GM21529 (cell line): ENCODE results near the gene C4A.
"Not testable (repeated sequence)": the region's sequence is repeated elsewhere in the genome, so short reads cannot be mapped to it uniquely, and the experiment has no call there.

Source experiments
- ATAC-seq: cut with Tn5 transposase; IDR thresholded peaks from one replicate; pipeline ENCODE4 v1.9.1; 2021; ENCODE audit not compliant: unreplicated experiment

The C4A gene

GRCh38 chr6:31979238-31979898 is 2.5 kb upstream of the C4A start:
- ATAC-seq = no peak

DNA sequence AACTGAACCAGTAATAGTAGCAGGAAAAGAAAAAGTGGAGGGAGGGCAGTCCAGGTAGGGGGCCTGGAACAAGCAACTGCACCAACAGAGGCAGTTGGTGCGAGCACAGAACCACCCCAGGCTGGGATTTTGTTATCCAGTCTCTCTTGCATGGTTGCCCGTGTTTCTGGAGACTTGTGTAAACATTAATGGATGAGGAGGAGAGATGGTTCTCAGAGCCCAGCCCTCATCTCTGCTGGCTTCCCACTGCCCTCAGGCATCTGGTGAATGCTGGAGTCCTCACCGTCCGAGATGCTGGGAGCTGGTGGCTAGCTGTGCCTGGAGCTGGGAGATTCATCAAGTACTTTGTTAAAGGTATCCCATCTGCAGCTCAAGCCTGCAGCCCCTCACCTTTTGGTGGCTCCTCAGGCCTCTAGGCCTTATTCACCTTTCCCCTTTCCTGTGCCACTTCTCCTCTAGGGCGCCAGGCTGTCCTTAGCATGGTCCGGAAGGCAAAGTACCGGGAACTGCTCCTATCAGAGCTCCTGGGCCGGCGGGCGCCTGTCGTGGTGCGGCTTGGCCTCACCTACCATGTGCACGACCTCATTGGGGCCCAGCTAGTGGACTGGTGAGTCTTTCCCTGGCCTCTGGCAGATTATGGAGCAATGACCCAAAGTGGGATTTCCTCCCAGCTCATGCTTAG is 1.5 kb upstream of the C4A start:
- not testable (repeated sequence) for ATAC-seq

GRCh38 chr6:31980998-31981397 is 859 bp upstream of the C4A start:
- ATAC-seq = not testable (repeated sequence)

DNA sequence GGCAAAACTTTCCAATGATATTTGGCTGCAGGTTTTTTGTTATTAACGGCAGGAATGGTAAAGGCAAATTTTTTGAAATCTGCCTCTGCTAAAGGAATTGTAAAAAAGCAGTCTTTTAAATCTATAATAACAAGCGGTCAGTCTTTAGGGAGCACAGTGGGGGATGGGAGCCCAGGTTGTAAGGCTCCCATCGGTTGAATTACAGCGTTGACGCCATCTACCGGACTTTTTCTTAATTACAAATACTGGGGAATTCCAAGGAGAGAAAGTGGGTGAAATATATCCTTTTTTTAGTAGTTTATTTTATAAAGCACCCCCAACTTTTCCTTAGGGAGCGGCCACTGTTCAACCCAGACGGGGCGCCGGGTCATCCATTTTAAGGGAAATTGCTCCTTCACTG is 7.5 kb downstream of the C4A start:
- ATAC-seq = not testable (repeated sequence)

DNA sequence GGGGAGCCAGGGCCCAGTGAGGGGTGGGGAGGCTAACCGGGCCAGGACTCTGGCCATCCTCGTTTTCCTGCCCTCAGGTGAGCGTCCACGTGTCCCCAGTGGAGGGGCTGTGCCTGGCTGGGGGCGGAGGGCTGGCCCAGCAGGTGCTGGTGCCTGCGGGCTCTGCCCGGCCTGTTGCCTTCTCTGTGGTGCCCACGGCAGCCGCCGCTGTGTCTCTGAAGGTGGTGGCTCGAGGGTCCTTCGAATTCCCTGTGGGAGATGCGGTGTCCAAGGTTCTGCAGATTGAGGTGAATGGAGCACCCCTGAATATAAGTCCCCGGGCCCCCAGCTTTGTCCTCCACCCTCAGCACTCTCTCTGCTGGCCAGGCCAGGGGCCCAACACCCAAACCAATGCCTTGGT is 12.6 kb downstream of the C4A start:
- not testable (repeated sequence) for ATAC-seq

- ATAC-seq = not testable (repeated sequence)
Measured at GRCh38 chr6:31996385-31996784, 14.5 kb downstream of the C4A start.

DNA sequence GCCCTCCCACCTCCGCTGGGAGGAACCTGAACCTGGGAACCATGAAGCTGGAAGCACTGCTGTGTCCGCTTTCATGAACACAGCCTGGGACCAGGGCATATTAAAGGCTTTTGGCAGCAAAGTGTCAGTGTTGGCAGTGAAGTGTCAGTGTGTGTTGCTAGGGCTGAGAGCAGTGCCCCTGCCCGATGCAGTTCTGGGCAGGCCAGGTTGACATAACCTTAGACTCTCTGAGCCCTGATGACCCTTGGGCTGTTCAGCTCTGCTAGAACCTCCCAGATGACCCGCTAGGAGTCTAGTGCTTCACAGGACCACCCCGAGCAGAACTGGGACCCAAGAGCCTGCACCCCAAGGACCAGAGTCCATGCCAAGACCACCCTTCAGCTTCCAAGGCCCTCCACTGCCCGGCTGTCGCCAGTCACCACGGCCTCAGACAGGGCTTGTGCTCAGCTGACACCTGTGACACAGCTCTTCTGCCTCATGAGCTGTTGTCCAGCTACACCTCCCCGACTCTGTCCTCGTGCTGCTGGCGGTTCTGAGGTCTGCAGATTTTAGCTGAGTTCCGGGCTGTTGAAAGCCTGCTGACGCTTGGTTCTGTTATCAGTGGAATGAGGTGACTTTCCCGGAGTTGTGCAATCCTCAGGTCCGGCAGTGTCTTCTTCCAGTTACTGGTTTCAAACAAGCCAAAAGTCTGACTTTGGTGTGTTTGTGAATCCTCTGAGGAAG is 20.9 kb downstream of the C4A start:
- ATAC-seq = not testable (repeated sequence)

DNA sequence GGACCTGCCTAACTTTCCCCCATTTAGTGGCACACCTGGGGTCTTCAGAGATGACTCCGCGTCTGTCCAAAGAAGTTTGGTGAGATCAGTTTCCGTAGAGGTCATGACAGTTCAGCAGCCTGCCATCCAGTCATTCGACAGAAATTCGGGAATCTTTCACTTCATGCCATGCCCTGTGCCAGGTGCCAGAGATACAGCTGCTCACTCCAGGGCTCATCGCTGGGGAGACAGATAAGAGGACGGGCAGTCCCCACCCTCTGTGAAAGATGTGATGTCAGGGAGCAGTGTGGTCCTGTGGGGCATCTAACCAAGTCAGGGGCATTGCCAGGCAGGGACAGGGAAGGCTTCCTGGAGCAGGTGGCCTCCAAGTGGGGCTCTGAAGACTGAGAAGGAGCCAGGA is 21.4 kb downstream of the C4A start:
- ATAC-seq = not testable (repeated sequence)

DNA sequence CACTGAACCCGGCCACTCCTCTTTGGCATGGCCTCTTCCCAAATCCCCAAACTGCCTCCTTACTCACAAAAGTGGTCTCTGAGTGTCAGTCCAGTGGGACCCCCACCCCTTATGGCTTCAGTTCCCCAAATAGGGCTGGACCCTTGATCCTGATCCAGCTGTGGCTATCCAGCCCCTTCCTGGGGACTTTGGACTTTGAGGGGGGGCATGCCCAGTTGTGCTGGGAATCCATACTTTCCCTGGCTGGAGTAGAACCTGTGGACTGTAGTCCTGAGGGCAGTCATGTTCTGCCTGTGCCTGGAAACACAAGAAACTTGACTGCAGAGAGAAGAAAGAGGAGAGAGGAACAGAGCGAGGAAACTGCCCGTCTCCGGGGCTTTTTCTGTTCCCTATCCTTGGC is 22.5 kb downstream of the C4A start:
- ATAC-seq = not testable (repeated sequence)

GRCh38 chr6:32004864-32005537 is 23.1 kb downstream of the C4A start:
- not testable (repeated sequence) for ATAC-seq

GRCh38 chr6:32005538-32005880 is 23.7 kb downstream of the C4A start:
- not testable (repeated sequence) for ATAC-seq

- ATAC-seq = not testable (repeated sequence)
Measured at GRCh38 chr6:32005991-32006529, 24.2 kb downstream of the C4A start.

DNA sequence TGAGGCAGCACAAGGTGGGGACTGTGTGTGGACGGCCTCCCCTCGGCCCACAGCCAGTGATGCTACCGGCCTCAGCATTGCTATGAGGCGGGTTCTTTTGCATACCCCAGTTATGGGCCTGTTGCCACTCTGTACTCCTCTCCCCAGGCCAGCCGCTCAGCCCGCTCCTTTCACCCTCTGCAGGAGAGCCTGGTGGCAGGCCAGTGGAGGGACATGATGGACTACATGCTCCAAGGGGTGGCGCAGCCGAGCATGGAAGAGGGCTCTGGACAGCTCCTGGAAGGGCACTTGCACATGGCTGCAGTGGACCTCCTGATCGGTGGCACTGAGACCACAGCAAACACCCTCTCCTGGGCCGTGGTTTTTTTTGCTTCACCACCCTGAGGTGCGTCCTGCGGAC is 25.2 kb downstream of the C4A start:
- ATAC-seq = not testable (repeated sequence)

GRCh38 chr6:32008037-32008436 is 26.2 kb downstream of the C4A start:
- not testable (repeated sequence) for ATAC-seq

DNA sequence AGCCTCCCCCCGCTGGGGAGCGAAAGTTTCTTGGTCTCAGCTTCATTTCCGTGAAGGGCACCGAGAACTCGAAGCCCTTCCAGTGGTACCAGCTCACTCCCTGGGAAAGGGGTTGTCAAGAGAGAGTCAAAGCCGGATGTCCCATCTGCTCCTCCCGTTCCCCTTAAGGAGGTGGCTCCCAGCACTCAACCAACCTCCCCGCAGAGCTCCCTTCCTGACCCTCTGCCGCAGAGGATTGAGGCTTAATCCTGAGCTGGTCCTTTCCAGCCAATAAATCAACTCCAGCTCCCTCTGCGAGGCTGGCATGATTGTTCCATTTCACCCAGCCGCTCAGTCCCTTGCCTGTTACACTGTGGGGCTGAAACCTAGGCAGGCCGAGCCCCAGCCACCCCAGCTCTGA is 26.8 kb downstream of the C4A start:
- ATAC-seq = not testable (repeated sequence)

- not testable (repeated sequence) for ATAC-seq
Measured at GRCh38 chr6:32009537-32009936, 27.7 kb downstream of the C4A start.

GRCh38 chr6:32010856-32011530 is 29.1 kb downstream of the C4A start:
- ATAC-seq = not testable (repeated sequence)

DNA sequence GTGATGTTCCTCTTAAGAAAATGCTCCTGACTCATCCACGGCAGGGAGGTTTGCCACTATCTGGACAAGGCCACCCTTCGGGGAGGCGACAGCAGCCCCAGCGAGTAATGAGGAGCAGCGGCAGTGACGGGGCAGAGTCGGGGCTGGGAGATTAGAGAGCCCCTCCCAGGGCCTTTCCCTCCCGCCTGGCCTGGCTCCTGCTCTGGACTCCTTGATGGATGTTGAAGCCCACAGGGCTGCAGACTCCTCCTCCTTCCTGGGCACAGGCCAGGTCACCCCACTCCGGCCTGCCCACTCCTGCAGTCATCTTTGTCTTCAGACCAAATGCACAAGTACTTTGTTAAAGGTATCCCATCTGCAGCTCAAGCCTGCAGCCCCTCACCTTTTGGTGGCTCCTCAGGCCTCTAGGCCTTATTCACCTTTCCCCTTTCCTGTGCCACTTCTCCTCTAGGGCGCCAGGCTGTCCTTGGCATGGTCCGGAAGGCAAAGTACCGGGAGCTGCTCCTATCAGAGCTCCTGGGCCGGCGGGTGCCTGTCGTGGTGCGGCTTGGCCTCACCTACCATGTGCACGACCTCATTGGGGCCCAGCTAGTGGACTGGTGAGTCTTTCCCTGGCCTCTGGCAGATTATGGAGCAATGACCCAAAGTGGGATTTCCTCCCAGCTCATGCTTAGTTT is 31.2 kb downstream of the C4A start:
- not testable (repeated sequence) for ATAC-seq

DNA sequence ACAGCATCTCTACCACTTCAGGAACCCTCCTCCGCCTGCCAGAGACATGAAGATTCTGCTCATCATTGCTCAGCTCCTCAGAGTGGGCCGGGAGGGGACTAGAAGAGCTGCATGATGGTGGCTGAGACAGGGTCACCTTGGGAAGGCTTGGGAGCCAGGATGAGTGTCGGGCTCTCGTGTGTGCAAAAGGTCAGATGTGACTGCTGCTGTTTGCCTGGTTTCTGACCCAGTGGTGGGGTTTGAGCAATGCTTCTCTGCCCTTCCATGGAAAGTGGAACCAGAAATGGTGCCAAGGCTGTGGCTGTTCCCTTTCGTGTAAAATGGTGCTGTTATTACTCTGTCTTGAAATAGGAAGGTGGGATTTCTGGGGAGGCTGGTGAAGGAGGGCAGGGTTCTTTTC is 31.9 kb downstream of the C4A start:
- not testable (repeated sequence) for ATAC-seq

GRCh38 chr6:32014547-32014946 is 32.7 kb downstream of the C4A start, which contains the start of gene C4B:
Gene C4B, plus strand, starts transcription at chr6:32014795. Its CDS starts 51 bp downstream, at chr6:32014846.
- not testable (repeated sequence) for ATAC-seq
